Measurements from ENCODE around the gene TRPT1. TPM values are rescaled to one million over a fixed set of nuclear protein-coding genes. Genes with fewer than 3 reads are reported as not detected.

TRPT1 gene
- total RNA-seq, 2 donors from 2014 or later: 56.3 to 75.2 TPM

- Histone ChIP-seq H3K36me3 (replicated peaks in 1 of 2; ENCODE audit: insufficient read depth in 1 of 2, low read depth in 2 of 2) (no peaks in the 10 kb centered on the region), H3K27ac (no peak overlapping the region), H3K4me1 (no peaks in the 10 kb centered on the region), H3K4me3 (no peak overlapping the region), H3K9me3 (no peaks in the 10 kb centered on the region), H3K27me3 (no peaks in the 10 kb centered on the region)
- intact Hi-C loops (cut with DNase I): no loop called here
- ATAC-seq: no peak
- DNase-seq: no peak
- TF ChIP-seq POLR2A (IDR thresholded peaks at IDR 0.05): no peak
- TF ChIP-seq, protein P1, sequence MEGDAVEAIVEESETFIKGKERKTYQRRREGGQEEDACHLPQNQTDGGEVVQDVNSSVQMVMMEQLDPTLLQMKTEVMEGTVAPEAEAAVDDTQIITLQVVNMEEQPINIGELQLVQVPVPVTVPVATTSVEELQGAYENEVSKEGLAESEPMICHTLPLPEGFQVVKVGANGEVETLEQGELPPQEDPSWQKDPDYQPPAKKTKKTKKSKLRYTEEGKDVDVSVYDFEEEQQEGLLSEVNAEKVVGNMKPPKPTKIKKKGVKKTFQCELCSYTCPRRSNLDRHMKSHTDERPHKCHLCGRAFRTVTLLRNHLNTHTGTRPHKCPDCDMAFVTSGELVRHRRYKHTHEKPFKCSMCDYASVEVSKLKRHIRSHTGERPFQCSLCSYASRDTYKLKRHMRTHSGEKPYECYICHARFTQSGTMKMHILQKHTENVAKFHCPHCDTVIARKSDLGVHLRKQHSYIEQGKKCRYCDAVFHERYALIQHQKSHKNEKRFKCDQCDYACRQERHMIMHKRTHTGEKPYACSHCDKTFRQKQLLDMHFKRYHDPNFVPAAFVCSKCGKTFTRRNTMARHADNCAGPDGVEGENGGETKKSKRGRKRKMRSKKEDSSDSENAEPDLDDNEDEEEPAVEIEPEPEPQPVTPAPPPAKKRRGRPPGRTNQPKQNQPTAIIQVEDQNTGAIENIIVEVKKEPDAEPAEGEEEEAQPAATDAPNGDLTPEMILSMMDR (IDR thresholded peaks at IDR 0.05): no peak
- 85 to 90% methylated on average over 12 to 16 of the region's 18 CpGs for WGBS, 2 donors
These were observed 35.6 kb upstream of the TRPT1 start for GRCh38 chr11:64261556-64262080.

GRCh38 chr11:64260147-64260708 is 34.2 kb upstream of the TRPT1 start:
- 92 to 97% methylated on average over 5 to 6 of the region's 6 CpGs for WGBS, 2 donors
- no peak overlapping the region for H3K4me3 ChIP-seq
- DNase-seq: no peak
- no peak for ATAC-seq
- no peak for TF ChIP-seq POLR2A (IDR thresholded peaks at IDR 0.05)
- TF ChIP-seq, protein P1 (IDR thresholded peaks at IDR 0.05): no peak
- H3K9me3 ChIP-seq: no peaks in the 10 kb centered on the region
- H3K4me1 ChIP-seq: no peaks in the 10 kb centered on the region
- no peaks in the 10 kb centered on the region for H3K27me3 ChIP-seq
- no peak overlapping the region for H3K27ac ChIP-seq
- intact Hi-C loops (cut with DNase I): no loop called here
- no peaks in the 10 kb centered on the region for H3K36me3 ChIP-seq (replicated peaks in 1 of 2; ENCODE audit: insufficient read depth in 1 of 2, low read depth in 2 of 2)

GRCh38 chr11:64259533-64260067 is 33.6 kb upstream of the TRPT1 start:
- TF ChIP-seq POLR2A (IDR thresholded peaks at IDR 0.05): no peak
- TF ChIP-seq, protein P1 (IDR thresholded peaks at IDR 0.05): no peak
- intact Hi-C loops (cut with DNase I): no loop called here

GRCh38 chr11:64258946-64259532 is 33.1 kb upstream of the TRPT1 start:
- no peak for TF ChIP-seq POLR2A (IDR thresholded peaks at IDR 0.05)
- TF ChIP-seq, protein P1 (IDR thresholded peaks at IDR 0.05): no peak
- DNase-seq (no peak), ATAC-seq (no peak)
- no peaks in the 10 kb centered on the region for H3K27me3 ChIP-seq
- no peaks in the 10 kb centered on the region for H3K36me3 ChIP-seq (replicated peaks in 1 of 2; ENCODE audit: insufficient read depth in 1 of 2, low read depth in 2 of 2)
- intact Hi-C loops (cut with DNase I): no loop called here
- H3K4me1 ChIP-seq: no peaks in the 10 kb centered on the region
- WGBS, 2 donors: 93 to 94% methylated on average over 14 to 26 of the region's 32 CpGs
- no peak overlapping the region for H3K4me3 ChIP-seq
- H3K27ac ChIP-seq: no peak overlapping the region
- no peaks in the 10 kb centered on the region for H3K9me3 ChIP-seq

More at GRCh38 chr11:64259533-64260067, 33.6 kb upstream of the TRPT1 start:
- no peak for DNase-seq
- Histone ChIP-seq H3K36me3 (replicated peaks in 1 of 2; ENCODE audit: insufficient read depth in 1 of 2, low read depth in 2 of 2) (no peaks in the 10 kb centered on the region), H3K4me1 (no peaks in the 10 kb centered on the region), H3K27me3 (no peaks in the 10 kb centered on the region), H3K4me3 (no peak overlapping the region), H3K9me3 (no peaks in the 10 kb centered on the region), H3K27ac (no peak overlapping the region)
- WGBS, 2 donors: 81 to 82% methylated on average over 4 of the region's 4 CpGs
- ATAC-seq: no peak
